Activated effector memory CD4-positive, alpha-beta T cell treated with Interleukin-2 at 50 U/mL for 16 hours (primary cell): Measurements from ENCODE around the gene KLHDC3.
A peak's percentile ranks its signal among the peaks of the same experiment; 100 is the strongest.

Source experiments
- DNase-seq: peaks from one replicate; pipeline ENCODE4 v3.0.0-alpha.2; 2020

The KLHDC3 gene, protein sequence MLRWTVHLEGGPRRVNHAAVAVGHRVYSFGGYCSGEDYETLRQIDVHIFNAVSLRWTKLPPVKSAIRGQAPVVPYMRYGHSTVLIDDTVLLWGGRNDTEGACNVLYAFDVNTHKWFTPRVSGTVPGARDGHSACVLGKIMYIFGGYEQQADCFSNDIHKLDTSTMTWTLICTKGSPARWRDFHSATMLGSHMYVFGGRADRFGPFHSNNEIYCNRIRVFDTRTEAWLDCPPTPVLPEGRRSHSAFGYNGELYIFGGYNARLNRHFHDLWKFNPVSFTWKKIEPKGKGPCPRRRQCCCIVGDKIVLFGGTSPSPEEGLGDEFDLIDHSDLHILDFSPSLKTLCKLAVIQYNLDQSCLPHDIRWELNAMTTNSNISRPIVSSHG

DNA sequence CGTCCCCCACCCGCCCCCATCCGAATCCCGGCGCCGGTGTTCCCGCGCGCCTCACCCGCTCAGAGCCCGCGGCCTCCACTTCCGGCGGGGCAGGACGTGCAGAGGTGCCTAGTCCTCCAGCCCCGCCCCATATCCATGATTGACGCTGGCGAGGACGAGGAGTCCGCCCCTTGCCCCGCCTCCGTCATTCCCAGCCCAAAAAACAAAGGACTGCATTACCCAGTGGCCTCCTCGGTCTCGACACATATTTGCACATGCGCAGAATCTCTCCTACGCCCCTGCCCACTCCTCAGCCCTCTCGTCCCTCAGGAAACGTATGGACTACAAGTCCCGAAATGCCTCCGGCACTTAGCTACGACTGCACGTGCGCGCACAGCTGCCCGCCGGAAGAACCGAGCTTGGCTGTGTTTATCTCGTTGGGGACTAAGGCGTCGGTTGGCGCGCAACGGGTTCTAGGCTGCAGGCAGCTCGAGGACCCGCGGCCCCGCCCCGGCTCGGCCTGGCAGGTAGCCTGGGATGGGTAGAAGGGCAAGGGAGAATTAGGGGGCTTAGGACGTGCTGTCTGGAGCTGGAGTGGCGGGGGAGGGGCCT lies at the start of gene KLHDC3, which contains the start of gene MEA1:
TSS of gene KLHDC3 (plus strand) at position 407 of the 591 bp plus-strand sequence. CDS start 2,944 bp downstream, outside the sequence.
TSS of gene MEA1 (minus strand) at position 104 of the 591 bp plus-strand sequence. CDS start 133 bp downstream, outside the sequence.
- peak; percentile 99 for DNase-seq

DNA sequence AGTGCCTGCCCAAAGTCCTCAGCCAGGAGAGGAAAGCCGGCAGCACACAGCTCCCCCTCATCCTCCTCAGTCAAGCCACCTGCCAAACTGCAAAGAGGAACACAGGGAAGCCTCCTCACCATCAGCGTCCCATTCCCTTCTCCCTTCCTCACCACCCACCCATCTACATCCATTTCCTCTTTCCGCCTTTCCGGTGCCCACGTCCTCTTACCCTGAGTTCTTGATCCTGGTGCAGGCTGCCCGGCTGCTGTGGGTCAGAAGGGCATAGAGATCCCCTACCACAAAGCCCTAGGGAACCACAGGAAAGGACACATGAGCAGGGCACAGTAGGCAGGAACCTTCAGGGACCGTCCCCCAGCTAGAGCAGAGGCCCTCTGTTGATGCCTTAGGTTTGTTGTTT lies 47.5 kb upstream of the KLHDC3 start:
- no peak for DNase-seq

- no peak for DNase-seq
These were observed 46.8 kb upstream of the KLHDC3 start for GRCh38 chr6:42967228-42967627.

GRCh38 chr6:42968126-42968701 lies 45.8 kb upstream of the KLHDC3 start:
- DNase-seq: no peak

DNA sequence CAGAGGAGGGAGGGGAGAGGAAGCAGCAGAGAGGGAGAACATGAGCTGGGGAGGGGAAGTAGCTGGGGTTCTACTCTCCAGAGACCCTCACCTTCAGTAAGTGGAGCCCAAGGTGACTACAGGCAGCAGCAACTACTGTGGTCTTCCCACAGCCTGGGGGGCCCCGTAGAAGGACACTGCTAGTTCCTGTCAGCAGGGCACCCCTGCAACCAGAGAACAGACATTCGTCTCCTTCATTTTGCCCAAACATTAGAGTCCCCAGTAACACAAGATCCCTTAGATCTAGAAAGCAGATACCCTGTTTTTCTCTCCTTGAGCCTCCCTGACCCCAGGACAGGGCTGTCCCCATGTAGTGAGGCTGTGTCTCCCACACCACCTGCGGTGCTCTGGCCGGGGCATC lies 45.3 kb upstream of the KLHDC3 start:
- no peak for DNase-seq

DNA sequence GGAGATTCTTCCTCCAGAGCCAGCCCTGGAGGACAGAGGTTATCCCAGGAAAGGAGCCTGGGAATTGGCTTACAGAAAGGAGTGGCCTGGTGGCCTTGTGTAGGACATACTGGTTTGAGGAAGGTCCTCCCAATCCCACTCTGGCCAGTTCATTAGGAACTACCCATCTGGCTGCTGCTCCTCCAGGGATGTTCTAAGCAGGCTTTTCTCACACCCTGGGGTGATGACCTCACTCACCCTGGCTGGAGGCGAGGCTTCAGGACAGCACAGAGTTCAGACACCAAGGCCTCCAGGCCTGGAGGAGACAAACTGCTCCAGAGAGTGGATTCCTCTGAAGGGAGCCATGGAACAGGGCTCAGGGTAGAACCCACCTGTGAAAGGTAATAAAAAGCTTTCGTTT lies 44.6 kb upstream of the KLHDC3 start:
- no peak for DNase-seq

DNA sequence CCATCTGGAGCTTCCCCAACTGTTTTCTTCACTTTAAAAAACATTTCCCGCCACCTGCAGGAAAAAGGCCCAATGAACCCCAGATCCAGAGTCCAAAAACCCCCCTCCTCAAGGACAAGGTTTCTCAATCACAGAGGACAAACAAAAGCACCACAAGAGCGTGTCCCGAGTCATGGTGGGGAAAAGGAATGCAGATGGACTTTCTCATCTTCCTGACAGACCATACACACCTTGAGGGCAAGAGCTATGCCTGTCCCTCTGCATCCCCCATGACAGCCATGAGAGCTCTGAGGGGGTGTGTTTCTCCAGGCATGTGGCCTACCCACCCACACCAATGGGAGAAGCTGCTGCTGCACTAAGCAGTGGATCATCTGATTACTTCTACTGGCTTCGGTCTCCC lies 44.1 kb upstream of the KLHDC3 start:
- DNase-seq: no peak

DNA sequence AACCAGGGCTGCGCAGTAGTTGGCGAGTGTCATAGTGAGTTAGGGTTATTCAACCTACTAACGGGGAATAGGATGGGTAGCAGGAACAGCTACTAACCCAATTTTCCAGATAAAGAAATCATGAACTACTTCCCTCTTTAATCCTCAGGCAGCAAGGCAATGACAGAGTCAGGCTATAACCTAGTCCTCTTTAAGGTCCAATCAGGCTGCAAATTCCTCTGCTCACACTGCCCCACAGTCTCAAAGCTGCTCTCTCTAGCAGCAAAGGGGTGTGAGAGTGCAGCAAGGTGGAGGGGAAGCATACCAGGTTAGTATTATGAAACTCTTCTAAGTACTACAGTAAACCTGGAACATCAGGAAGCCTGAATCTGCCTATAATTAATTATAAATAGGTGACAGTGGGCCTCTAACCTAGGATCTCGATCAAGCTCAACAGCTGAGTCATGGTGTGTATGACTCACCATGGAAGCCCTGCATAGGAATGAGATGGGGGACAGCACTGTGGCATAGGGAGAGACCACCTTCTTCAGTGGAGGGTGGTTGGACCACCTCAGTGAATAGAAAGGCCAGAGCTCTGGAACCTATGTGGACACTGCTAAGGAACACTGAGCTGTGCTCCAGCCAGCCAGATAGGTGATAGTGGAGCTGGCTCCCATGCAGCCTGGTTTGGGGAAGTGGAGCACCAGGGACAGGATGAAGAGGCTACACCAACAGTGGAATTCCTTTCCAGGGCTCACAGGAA lies 43.0 kb upstream of the KLHDC3 start:
- no peak for DNase-seq

- DNase-seq: no peak
These were observed 42.2 kb upstream of the KLHDC3 start for GRCh38 chr6:42971746-42972327.

DNA sequence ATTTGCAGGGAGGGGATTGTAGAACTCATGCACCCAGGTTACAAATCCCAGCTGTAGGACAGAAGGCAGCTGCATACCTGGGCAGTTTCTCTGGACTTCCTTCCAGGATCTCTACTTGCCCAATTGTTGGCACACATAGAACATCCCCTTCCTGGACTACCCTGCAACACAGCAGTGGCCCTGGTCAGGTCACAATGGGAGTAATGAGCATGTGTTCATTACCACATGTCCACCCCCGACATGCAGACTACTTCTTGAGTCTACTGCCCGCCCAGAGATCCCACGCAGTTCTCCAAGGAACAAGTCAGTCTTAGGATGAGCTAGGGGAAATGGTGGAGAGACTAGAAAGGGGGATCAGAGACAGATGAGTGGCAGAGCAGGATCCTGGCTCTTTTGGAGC lies 40.1 kb upstream of the KLHDC3 start:
- DNase-seq: no peak

GRCh38 chr6:42974919-42975505 lies 39.0 kb upstream of the KLHDC3 start:
- DNase-seq: no peak

DNA sequence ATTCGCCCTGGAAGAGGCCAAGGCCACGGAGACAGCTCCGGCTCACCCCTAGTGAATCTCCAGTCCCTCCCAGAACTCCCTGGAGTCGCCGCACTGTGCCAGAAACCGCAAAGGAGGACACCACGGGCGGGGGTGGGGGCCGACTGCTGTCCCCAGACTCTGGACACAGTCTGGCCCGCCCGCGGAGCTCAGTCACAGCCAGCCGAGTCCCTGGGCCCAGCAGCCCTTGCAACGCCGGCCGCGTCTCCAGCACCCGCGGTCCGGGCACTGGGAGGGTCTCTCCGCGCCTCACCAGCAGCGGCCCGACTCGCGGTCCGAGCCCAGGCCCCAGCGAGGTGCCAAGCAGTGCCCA lies 35.6 kb upstream of the KLHDC3 start:
- DNase-seq: no peak

DNA sequence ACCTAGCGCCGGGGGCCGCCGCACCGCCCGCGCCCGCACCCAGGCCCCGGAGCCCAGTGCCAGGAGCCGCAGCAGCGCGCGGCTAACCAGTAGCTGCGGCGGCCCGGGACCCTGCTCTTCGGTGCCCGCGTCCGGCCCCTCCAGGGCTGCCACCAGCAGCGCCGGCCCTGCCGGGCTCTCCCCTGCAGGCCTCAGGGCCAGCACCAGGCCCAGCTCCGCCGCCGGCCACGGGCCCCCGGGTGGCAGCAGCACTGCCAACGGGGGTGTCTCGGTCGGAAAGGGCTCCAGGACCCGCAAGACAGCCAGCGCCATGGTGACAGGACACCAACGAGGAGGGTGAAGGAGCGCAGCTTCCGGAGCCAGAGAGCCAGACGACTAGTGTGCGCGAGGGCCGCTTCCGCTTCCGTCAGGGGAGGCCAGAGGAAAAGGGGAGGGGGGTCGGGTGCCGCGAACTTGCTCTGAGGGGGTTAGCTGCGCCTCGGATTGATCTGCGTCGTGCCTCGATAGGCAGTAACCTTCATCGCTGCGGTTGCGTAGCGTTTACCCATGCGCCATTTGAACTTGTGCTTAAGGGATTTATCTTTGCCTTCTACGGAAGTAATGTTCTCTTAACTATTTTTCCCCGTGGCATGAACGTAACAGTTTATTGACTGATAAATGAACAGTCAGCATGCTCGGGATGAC lies 35.1 kb upstream of the KLHDC3 start, which contains the start of gene PEX6:
TSS of gene PEX6 (minus strand) at position 343 of the 684 bp plus-strand sequence. CDS start at position 312, 31 bp downstream.
- DNase-seq: peak; percentile 85

GRCh38 chr6:42979523-42980177 lies 34.4 kb upstream of the KLHDC3 start:
- no peak for DNase-seq

DNA sequence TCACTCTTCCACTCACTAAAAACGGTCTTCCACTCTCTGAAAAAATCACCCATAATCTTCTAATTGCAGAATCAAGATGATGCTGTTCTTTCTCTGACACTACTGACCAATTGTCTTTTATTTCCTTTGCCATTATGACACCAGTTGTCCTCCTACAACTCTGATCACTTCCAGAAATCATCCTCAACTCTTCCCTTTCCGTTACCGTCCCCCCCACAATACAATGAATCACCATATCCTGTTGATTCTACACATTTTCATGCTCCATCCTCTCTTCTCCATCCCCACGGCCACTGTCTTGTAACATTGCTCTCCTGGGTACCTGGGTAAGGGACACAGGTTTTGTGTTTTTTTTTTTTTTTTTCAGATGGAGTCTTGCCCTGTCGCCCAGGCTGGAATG lies 32.2 kb upstream of the KLHDC3 start:
- DNase-seq: no peak

- peak; percentile 97 for DNase-seq
These were observed 29.8 kb upstream of the KLHDC3 start, which contains the start of gene PPP2R5D for GRCh38 chr6:42984001-42984923. Gene PPP2R5D (plus strand): TSS chr6:42984570. CDS start chr6:42984678, 108 bp downstream.

DNA sequence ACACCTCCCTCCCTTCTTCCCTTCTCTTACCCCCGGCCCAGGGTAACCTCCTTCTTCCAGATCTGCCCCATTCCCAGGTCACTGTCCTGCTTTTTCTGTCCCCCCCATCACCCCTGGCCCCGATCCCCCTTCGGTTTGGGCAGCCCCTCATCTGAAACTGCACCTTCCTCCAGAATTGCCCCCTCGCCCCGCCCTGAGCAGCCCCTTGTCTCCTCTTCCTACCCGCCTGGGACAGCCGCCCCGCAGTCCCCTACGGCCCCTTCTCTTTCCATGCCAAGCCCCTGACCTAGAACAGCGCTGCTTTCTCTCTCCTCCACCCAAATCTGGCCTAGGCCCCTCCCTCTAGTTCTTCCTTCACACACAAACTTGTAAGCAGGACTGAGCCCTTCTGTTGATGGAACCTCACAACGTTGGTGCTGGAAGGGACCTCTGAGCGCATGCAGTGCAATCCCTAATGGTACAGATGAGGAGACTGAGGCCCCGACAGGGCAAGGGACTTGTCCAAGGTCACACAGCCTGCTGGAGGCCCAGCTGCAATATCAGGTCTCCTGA lies 29.0 kb upstream of the KLHDC3 start:
- DNase-seq: no peak

DNA sequence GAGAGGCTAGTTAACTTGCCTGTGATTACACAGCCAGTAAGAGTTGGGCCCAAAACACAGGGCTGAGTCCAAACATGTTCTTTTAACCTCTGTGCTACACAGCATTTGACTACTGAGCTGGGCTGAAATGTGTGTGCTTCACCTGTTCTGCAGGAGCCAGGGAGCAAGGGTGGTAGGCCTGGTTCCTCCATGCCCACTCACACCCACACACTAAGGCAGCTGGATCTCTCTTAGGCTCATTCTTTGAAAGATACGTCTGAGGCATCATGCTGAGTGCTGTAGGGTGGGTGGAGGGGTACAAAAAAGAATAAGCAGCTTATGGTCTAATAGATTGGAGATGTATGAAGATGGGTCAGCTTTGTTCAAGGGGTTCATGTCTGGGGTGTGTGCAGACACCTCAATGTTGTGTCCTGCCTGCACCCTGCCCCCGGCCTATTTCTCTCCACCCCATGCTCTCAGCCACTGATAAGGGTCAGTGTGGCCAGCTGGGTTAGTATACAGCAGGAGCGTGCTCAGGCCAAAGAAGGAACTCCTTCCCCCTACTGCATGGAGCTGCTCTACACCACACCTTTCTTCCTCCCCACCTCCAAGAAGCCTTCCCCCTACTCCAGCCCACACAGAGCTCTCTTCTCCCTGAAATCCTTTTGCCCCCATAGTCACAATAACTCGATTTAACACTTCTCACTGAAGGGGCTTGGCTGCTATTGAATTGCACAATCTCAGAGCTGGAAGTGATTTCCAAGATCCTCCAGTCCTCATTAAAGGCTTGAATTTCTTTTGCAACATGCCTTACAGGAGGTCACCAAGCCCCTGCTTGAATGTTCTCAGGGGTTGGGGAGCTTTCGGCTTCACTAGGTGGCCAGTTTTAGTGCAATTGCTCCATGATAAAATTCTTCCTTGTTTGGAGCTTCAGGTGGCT lies 26.3 kb upstream of the KLHDC3 start:
- DNase-seq: no peak
